ENCODE data around the gene RAB9B. TPM values are rescaled to one million over a fixed set of nuclear protein-coding genes. Genes with fewer than 3 reads are reported as not detected.

The RAB9B gene
- total and polyA plus RNA-seq, 2 of the 13 experiments (the other 11 are each of a cell fraction or from before 2014, with no cell fraction given): 0.04 TPM; not detected in 1

DNA sequence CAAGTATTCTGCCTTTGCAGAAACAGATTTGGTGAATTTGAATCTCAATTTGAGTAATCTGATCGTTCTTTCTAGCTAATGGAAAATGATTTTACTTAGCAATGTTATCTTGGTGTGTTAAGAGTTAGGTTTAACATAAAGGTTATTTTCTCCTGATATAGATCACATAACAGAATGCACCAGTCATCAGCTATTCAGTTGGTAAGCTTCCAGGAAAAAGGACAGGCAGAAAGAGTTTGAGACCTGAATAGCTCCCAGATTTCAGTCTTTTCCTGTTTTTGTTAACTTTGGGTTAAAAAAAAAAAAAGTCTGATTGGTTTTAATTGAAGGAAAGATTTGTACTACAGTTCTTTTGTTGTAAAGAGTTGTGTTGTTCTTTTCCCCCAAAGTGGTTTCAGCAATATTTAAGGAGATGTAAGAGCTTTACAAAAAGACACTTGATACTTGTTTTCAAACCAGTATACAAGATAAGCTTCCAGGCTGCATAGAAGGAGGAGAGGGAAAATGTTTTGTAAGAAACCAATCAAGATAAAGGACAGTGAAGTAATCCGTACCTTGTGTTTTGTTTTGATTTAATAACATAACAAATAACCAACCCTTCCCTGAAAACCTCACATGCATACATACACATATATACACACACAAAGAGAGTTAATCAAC, 40.1 kb downstream of the RAB9B start:
- H2AFZ ChIP-seq (ENCODE audit: low read length): no peak overlapping the region
- peaks cover 1 to 5% of the 10 kb centered on the region in 2 experiments; a peak in 1 of 5 replicates for H3K27me3 ChIP-seq (ENCODE audit: control insufficient read depth in 1 of 2, insufficient read depth in 2 of 2, low read length in 2 of 2)
- no peak for FAIRE-seq
- CTCF ChIA-PET (ENCODE audit: low intra/inter-chr PET ratio, low total read pairs): no interaction called here
- no peak for TF ChIP-seq ZMAT3 (CRISPR knock-in tag; conservative IDR thresholded peaks at IDR 0.05)
- TF ChIP-seq NR2F2 (IDR thresholded peaks at IDR 0.05; ENCODE audit: borderline replicate concordance, low read depth): no peak
- TF ChIP-seq, protein P1, sequence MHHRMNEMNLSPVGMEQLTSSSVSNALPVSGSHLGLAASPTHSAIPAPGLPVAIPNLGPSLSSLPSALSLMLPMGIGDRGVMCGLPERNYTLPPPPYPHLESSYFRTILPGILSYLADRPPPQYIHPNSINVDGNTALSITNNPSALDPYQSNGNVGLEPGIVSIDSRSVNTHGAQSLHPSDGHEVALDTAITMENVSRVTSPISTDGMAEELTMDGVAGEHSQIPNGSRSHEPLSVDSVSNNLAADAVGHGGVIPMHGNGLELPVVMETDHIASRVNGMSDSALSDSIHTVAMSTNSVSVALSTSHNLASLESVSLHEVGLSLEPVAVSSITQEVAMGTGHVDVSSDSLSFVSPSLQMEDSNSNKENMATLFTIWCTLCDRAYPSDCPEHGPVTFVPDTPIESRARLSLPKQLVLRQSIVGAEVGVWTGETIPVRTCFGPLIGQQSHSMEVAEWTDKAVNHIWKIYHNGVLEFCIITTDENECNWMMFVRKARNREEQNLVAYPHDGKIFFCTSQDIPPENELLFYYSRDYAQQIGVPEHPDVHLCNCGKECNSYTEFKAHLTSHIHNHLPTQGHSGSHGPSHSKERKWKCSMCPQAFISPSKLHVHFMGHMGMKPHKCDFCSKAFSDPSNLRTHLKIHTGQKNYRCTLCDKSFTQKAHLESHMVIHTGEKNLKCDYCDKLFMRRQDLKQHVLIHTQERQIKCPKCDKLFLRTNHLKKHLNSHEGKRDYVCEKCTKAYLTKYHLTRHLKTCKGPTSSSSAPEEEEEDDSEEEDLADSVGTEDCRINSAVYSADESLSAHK (CRISPR knock-in tag; IDR thresholded peaks at IDR 0.05; ENCODE audit: borderline replicate concordance): no peak
- TF ChIP-seq, protein P2, sequence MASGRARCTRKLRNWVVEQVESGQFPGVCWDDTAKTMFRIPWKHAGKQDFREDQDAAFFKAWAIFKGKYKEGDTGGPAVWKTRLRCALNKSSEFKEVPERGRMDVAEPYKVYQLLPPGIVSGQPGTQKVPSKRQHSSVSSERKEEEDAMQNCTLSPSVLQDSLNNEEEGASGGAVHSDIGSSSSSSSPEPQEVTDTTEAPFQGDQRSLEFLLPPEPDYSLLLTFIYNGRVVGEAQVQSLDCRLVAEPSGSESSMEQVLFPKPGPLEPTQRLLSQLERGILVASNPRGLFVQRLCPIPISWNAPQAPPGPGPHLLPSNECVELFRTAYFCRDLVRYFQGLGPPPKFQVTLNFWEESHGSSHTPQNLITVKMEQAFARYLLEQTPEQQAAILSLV (CRISPR knock-in tag; IDR thresholded peaks at IDR 0.05; ENCODE audit: borderline replicate concordance): no peak
- TF ChIP-seq, protein P3, sequence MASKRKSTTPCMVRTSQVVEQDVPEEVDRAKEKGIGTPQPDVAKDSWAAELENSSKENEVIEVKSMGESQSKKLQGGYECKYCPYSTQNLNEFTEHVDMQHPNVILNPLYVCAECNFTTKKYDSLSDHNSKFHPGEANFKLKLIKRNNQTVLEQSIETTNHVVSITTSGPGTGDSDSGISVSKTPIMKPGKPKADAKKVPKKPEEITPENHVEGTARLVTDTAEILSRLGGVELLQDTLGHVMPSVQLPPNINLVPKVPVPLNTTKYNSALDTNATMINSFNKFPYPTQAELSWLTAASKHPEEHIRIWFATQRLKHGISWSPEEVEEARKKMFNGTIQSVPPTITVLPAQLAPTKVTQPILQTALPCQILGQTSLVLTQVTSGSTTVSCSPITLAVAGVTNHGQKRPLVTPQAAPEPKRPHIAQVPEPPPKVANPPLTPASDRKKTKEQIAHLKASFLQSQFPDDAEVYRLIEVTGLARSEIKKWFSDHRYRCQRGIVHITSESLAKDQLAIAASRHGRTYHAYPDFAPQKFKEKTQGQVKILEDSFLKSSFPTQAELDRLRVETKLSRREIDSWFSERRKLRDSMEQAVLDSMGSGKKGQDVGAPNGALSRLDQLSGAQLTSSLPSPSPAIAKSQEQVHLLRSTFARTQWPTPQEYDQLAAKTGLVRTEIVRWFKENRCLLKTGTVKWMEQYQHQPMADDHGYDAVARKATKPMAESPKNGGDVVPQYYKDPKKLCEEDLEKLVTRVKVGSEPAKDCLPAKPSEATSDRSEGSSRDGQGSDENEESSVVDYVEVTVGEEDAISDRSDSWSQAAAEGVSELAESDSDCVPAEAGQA (IDR thresholded peaks at IDR 0.05; ENCODE audit: low read depth): no peak
- TF ChIP-seq, protein P3 (CRISPR knock-in tag; IDR thresholded peaks at IDR 0.05; ENCODE audit: borderline replicate concordance): no peak
- TF ChIP-seq, protein P4, sequence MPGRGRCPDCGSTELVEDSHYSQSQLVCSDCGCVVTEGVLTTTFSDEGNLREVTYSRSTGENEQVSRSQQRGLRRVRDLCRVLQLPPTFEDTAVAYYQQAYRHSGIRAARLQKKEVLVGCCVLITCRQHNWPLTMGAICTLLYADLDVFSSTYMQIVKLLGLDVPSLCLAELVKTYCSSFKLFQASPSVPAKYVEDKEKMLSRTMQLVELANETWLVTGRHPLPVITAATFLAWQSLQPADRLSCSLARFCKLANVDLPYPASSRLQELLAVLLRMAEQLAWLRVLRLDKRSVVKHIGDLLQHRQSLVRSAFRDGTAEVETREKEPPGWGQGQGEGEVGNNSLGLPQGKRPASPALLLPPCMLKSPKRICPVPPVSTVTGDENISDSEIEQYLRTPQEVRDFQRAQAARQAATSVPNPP (CRISPR knock-in tag; IDR thresholded peaks at IDR 0.05): no peak
- in situ Hi-C loops (cut with HindIII; ENCODE audit: extremely low pct_ligation_motif_present, low pct_unique_long_range_greater_than_20kb): no loop called here
- H3K79me2 ChIP-seq (ENCODE audit: insufficient read depth, low read length): no peaks in the 10 kb centered on the region
- BruUV-seq (replicated peaks): no TSS peak
- H3K4me1 ChIP-seq (ENCODE audit: insufficient read depth, low read length): no peaks in the 10 kb centered on the region
- WGBS (ENCODE audit: low lambda C conversion rate): 3% methylated on average over 2 of the region's 2 CpGs
- no peak for DNase-seq (ENCODE audit: low spot score)
- H3K9ac ChIP-seq (ENCODE audit: insufficient read depth, low read depth, low read length): no peak overlapping the region
- no peaks in the 10 kb centered on the region for H3K36me3 ChIP-seq (replicated peaks in 1 of 2; ENCODE audit: control insufficient read depth in 1 of 2, insufficient read depth in 2 of 2, low read length in 2 of 2)
- POLR2A ChIA-PET: no interaction called here
- no peak for ATAC-seq
- H4K20me1 ChIP-seq (ENCODE audit: insufficient read depth, low read length): no peaks in the 10 kb centered on the region
- no peak overlapping the region for H3K4me3 ChIP-seq (replicated peaks in 1 of 3; ENCODE audit: insufficient read depth in 1 of 3, low read depth in 2 of 3, low read length in 3 of 3)
- no peak overlapping the region for H3K27ac ChIP-seq (ENCODE audit: extremely low read length, insufficient read depth, low read length)
- H3K4me2 ChIP-seq (ENCODE audit: low read depth, low read length): no peak overlapping the region
- intact Hi-C loops (cut with micrococcal nuclease; ENCODE audit: unreplicated experiment): no loop called here
- H3K9me3 ChIP-seq (ENCODE audit: low read length): no peaks in the 10 kb centered on the region
